Measurements from ENCODE around the gene MTHFD1.

Gene MTHFD1

GRCh38 chr14:64417771-64418125 lies 29.6 kb downstream of the MTHFD1 start:
- H3K27me3 ChIP-seq (replicated peaks; ENCODE audit: control insufficient read depth, insufficient read depth, low read length), result no peaks in the 10 kb centered on the region
- H3K4me3 ChIP-seq (replicated peaks; ENCODE audit: low read depth, low read length), result no peak overlapping the region
- DNase-seq (ENCODE audit: extremely low read depth, insufficient read length), result no peak
- peaks cover 25% of the 10 kb centered on the region for H3K36me3 ChIP-seq (ENCODE audit: control insufficient read depth, insufficient read depth, low read length)
- no peak for TF ChIP-seq CTCF (IDR thresholded peaks at IDR 0.05; ENCODE audit: insufficient read depth, low read length, poor library complexity, severe bottlenecking)

GRCh38 chr14:64419003-64419402 lies 30.9 kb downstream of the MTHFD1 start:
- no peak for DNase-seq (ENCODE audit: extremely low read depth, insufficient read length)
- Histone ChIP-seq H3K27me3 (replicated peaks; ENCODE audit: control insufficient read depth, insufficient read depth, low read length) (no peaks in the 10 kb centered on the region), H3K36me3 (ENCODE audit: control insufficient read depth, insufficient read depth, low read length) (peaks cover 24% of the 10 kb centered on the region), H3K4me3 (replicated peaks; ENCODE audit: low read depth, low read length) (no peak overlapping the region)
- TF ChIP-seq CTCF (IDR thresholded peaks at IDR 0.05; ENCODE audit: insufficient read depth, low read length, poor library complexity, severe bottlenecking), result no peak

- TF ChIP-seq CTCF (IDR thresholded peaks at IDR 0.05; ENCODE audit: insufficient read depth, low read length, poor library complexity, severe bottlenecking), result no peak
- no peaks in the 10 kb centered on the region for H3K27me3 ChIP-seq (replicated peaks; ENCODE audit: control insufficient read depth, insufficient read depth, low read length)
- H3K4me3 ChIP-seq (replicated peaks; ENCODE audit: low read depth, low read length), result no peak overlapping the region
- no peak for DNase-seq (ENCODE audit: extremely low read depth, insufficient read length)
- H3K36me3 ChIP-seq (ENCODE audit: control insufficient read depth, insufficient read depth, low read length), result peaks cover 21% of the 10 kb centered on the region
Observed at GRCh38 chr14:64421166-64421565, 33.0 kb downstream of the MTHFD1 start.

- H3K36me3 ChIP-seq (ENCODE audit: control insufficient read depth, insufficient read depth, low read length), result peaks cover 19% of the 10 kb centered on the region
Observed at GRCh38 chr14:64422005-64422404, 33.9 kb downstream of the MTHFD1 start.

GRCh38 chr14:64422756-64423155 lies 34.6 kb downstream of the MTHFD1 start:
- TF ChIP-seq CTCF (IDR thresholded peaks at IDR 0.05; ENCODE audit: insufficient read depth, low read length, poor library complexity, severe bottlenecking), result no peak
- Histone ChIP-seq H3K36me3 (ENCODE audit: control insufficient read depth, insufficient read depth, low read length) (peaks cover 19% of the 10 kb centered on the region), H3K4me3 (replicated peaks; ENCODE audit: low read depth, low read length) (no peak overlapping the region), H3K27me3 (replicated peaks; ENCODE audit: control insufficient read depth, insufficient read depth, low read length) (no peaks in the 10 kb centered on the region)
- no peak for DNase-seq (ENCODE audit: extremely low read depth, insufficient read length)

More at GRCh38 chr14:64422005-64422404, 33.9 kb downstream of the MTHFD1 start:
- Histone ChIP-seq H3K4me3 (replicated peaks; ENCODE audit: low read depth, low read length) (no peak overlapping the region), H3K27me3 (replicated peaks; ENCODE audit: control insufficient read depth, insufficient read depth, low read length) (no peaks in the 10 kb centered on the region)
- no peak for DNase-seq (ENCODE audit: extremely low read depth, insufficient read length)
- TF ChIP-seq CTCF (IDR thresholded peaks at IDR 0.05; ENCODE audit: insufficient read depth, low read length, poor library complexity, severe bottlenecking), result no peak

- no peaks in the 10 kb centered on the region for H3K27me3 ChIP-seq (replicated peaks; ENCODE audit: control insufficient read depth, insufficient read depth, low read length)
- H3K4me3 ChIP-seq (replicated peaks; ENCODE audit: low read depth, low read length), result no peak overlapping the region
- peaks cover 14% of the 10 kb centered on the region for H3K36me3 ChIP-seq (ENCODE audit: control insufficient read depth, insufficient read depth, low read length)
- DNase-seq (ENCODE audit: extremely low read depth, insufficient read length), result no peak
- no peak for TF ChIP-seq CTCF (IDR thresholded peaks at IDR 0.05; ENCODE audit: insufficient read depth, low read length, poor library complexity, severe bottlenecking)
Observed at GRCh38 chr14:64423987-64424386, 35.8 kb downstream of the MTHFD1 start.
